ENCODE data around the gene RAD51B. TPM values are rescaled to one million over a fixed set of nuclear protein-coding genes. Genes with fewer than 3 reads are reported as not detected.

The RAD51B gene
- total RNA-seq, 4 donors from 2014 or later, result 12.6 to 26.4 (median 16.7) TPM

- WGBS, 2 donors, result 62 to 72% methylated on average over 4 of the region's 4 CpGs
- Histone ChIP-seq H3K27me3 (no peaks in the 10 kb centered on the region), H3K4me3 (no peak overlapping the region), H3K27ac (peak overlapping the region in 3 of 4 donors; percentile 26 to 71 (median 60)), H3K9me3 (no peaks in the 10 kb centered on the region), H3K4me1 (peaks cover 0 to 24% (median 3%) of the 10 kb centered on the region in 4 donors), H3K36me3 (no peaks in the 10 kb centered on the region)
- no peak for TF ChIP-seq POLR2A (IDR thresholded peaks at IDR 0.05)
- no peak for TF ChIP-seq CTCF (IDR thresholded peaks at IDR 0.05)
- TF ChIP-seq EP300 (IDR thresholded peaks at IDR 0.05), result no peak
- no peak for DNase-seq (ENCODE audit: low spot score in 2 of 2)
These were observed 887.9 kb downstream of the RAD51B start for GRCh38 chr14:68707482-68707881.

- Histone ChIP-seq H3K36me3 (no peaks in the 10 kb centered on the region), H3K27ac (peak overlapping the region in 3 of 4 donors; percentile 26 to 71 (median 44)), H3K27me3 (no peaks in the 10 kb centered on the region), H3K9me3 (no peaks in the 10 kb centered on the region), H3K4me1 (peaks cover 0 to 24% (median 3%) of the 10 kb centered on the region in 4 donors), H3K4me3 (no peak overlapping the region)
- DNase-seq (ENCODE audit: low spot score in 2 of 2), result no peak
- WGBS, 2 donors, result 77 to 85% methylated on average over 5 of the region's 5 CpGs
- TF ChIP-seq POLR2A (IDR thresholded peaks at IDR 0.05), result no peak
- TF ChIP-seq EP300 (IDR thresholded peaks at IDR 0.05), result no peak
- TF ChIP-seq CTCF (IDR thresholded peaks at IDR 0.05), result no peak
These were observed 888.8 kb downstream of the RAD51B start for GRCh38 chr14:68708343-68708742.

GRCh38 chr14:68709007-68709406 lies 889.4 kb downstream of the RAD51B start:
- 69 to 70% methylated on average over 2 of the region's 2 CpGs for WGBS, 2 donors
- DNase-seq (ENCODE audit: low spot score in 2 of 2), result no peak
- no peak for TF ChIP-seq CTCF (IDR thresholded peaks at IDR 0.05)
- no peak for TF ChIP-seq POLR2A (IDR thresholded peaks at IDR 0.05)
- no peak for TF ChIP-seq EP300 (IDR thresholded peaks at IDR 0.05)

GRCh38 chr14:68710776-68711175 lies 891.2 kb downstream of the RAD51B start:
- Histone ChIP-seq H3K9me3 (no peaks in the 10 kb centered on the region), H3K4me1 (peaks cover 0 to 13% (median 3%) of the 10 kb centered on the region in 4 donors), H3K27ac (no peak overlapping the region), H3K27me3 (no peaks in the 10 kb centered on the region), H3K36me3 (no peaks in the 10 kb centered on the region), H3K4me3 (no peak overlapping the region)
- DNase-seq (ENCODE audit: low spot score in 2 of 2), result no peak
- 95 to 96% methylated on average over 6 of the region's 6 CpGs for WGBS, 2 donors
- TF ChIP-seq CTCF (IDR thresholded peaks at IDR 0.05) (no peak), EP300 (IDR thresholded peaks at IDR 0.05) (no peak), POLR2A (IDR thresholded peaks at IDR 0.05) (no peak)

More at GRCh38 chr14:68709007-68709406, 889.4 kb downstream of the RAD51B start:
- no peaks in the 10 kb centered on the region for H3K36me3 ChIP-seq
- no peaks in the 10 kb centered on the region for H3K27me3 ChIP-seq
- peaks cover 0 to 24% (median 3%) of the 10 kb centered on the region in 4 donors for H3K4me1 ChIP-seq
- no peaks in the 10 kb centered on the region for H3K9me3 ChIP-seq
- no peak overlapping the region for H3K27ac ChIP-seq
- H3K4me3 ChIP-seq, result no peak overlapping the region

- H3K4me1 ChIP-seq, result peaks cover 0 to 5% (median 1%) of the 10 kb centered on the region in 4 donors
- no peak for DNase-seq (ENCODE audit: low spot score in 2 of 2)
- H3K27ac ChIP-seq, result no peak overlapping the region
- no peak for TF ChIP-seq POLR2A (IDR thresholded peaks at IDR 0.05)
- no peak for TF ChIP-seq EP300 (IDR thresholded peaks at IDR 0.05)
- TF ChIP-seq CTCF (IDR thresholded peaks at IDR 0.05), result no peak
- H3K4me3 ChIP-seq, result no peak overlapping the region
- H3K9me3 ChIP-seq, result no peaks in the 10 kb centered on the region
- WGBS, 2 donors, result 84 to 93% methylated on average over 9 of the region's 9 CpGs
- no peaks in the 10 kb centered on the region for H3K36me3 ChIP-seq
- no peaks in the 10 kb centered on the region for H3K27me3 ChIP-seq
These were observed 892.2 kb downstream of the RAD51B start for GRCh38 chr14:68711561-68712309.

All from tibial nerve (tissue), 4 donors.